Frontal cortex (tissue), 4 donors: ENCODE results near the gene GPR162. TPM values are rescaled to one million over a fixed set of nuclear protein-coding genes. Genes with fewer than 3 reads are reported as not detected.
"Not testable (repeated sequence)": the region's sequence is repeated elsewhere in the genome, so short reads cannot be mapped to it uniquely, and the experiment has no call there.

Experiments
- DNase-seq, 2 donors: peaks; one replicate each; pipeline ENCODE4 v3.0.0; 2012; ENCODE audit warnings: low spot score in 2 of 2
- FAIRE-seq: peaks from 2 replicates; lab custom pipeline; 2012; peaks lifted over from hg19 to GRCh38; lab: Jason Lieb, UNC
- total RNA-seq: library from RNA; depleted of rRNA; stranded (reverse); fragments of >200 nt; gene quantifications from one replicate; pipeline ENCODE4 v1.2.3, GENCODE V29; 2014
- donor health status: control.
- donor health status: control.
- donor health status: control.

The GPR162 gene
- total RNA-seq, 1 donor from 2014 or later = 81.1 TPM

DNA sequence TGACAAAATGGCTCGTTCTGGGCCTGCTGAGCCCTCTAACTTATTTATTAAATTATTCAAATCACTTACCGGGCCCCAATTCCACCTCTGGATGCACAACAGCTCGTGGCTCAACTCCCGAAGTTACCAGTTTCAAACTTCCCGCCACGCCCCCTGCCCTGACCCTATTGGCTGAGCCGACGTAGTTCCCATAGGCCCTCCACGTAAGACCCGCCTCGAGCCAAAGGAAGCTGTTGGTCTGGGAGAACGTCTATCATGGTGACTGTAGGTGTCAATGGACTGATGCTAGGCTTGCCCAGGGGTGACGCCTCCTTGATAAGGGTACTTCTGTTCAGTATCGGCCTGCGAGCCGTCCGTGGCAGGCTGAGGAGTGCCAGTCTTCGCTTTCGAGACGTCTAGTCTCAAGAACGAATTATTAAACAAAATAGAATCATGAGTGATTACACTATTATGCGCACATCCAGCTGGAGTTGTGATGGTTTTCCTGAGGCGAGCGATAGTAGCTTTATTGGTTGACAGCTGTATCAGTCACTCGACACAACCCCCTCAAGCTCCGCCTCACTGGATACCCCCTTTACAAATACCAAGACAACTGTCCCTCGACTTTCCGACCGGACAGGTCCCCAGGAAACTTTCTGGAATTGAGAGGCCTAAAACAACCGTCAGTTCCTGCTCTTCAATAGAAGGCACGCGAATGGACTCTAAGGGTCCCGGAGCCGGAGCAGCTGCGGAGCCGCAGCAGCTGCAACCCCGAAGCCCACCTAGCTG lies 29.7 kb downstream of the GPR162 start, which contains the start of gene CDCA3:
CDCA3 (minus strand) TSS at position 134 of the 768 bp plus-strand sequence. CDS start 334 bp downstream, outside the sequence.
- no peak for FAIRE-seq

DNA sequence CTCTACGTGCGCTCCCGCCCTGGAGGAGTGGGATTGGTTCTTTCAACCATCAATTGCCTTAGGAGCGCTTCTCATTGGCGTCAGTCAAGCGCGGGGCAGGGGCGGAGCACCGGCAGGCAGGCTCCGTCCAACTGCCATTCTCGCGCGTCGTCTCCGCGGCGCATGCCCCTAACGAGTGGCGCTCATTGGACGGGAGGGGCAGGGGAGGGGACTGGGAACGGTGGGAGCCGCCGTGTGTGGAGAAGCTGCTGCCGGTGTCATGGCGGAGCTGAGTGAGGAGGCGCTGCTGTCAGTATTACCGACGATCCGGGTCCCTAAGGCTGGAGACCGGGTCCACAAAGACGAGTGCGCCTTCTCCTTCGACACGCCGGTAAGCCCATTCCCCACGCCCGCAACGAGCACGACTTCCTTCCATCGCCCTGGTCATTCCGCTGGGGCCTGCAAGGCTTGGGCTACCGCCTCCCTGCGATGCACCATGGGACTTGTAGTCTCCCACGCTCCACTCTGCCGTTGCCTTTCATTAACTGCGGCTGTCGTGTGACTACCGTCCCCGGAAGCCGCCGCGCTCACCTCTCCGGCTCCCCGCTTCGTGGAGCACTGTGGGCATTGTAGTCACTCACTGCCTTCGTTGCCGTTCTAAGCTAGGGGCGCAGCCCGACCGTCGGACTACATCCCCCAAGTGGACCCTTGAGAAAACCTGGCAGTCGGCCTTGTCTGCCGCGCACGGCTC lies 30.5 kb downstream of the GPR162 start, which contains the start of gene USP5:
USP5 (plus strand) TSS at position 230 of the 730 bp plus-strand sequence; CDS start at position 260, 30 bp downstream.
- DNase-seq (peak; percentile 90 to 92), FAIRE-seq (peak; percentile 79)

More for the DNA sequence above, 29.7 kb downstream of the GPR162 start, which contains the start of gene CDCA3:
- DNase-seq = peak; percentile 95 to 100

DNA sequence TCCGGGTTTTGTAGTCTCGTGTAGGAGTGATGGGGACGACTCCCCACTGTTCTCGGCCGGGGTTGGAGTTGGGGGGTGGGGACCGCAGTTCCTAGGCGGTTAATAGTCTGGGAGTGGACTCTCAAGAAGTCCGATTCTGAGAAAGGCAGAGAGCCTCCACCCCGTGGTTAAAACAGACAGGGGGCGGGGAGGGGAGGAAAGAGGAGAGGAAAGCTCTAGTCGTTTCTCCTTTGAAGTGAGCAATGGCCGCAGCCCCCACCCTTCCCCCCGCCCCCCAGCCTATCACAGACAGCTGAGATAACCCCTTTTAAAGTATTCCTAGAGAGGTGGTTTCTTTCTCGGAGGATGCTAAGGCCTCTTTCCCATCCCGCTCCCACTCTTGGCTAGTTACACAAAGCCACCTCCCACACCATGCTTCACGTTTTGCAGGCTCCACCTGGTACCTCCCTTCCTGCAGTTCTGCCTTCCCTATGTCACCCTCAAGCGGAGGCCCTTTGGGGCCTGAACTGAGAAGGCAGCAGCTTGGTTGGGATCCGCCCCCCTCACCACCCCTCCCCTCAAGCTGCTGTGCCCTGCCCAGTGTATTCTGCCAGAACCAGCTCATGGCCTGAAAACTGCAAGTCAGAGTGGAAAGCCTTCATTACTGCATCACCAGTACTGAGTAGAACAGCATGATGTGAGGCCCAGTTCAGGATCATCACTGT lies 31.2 kb downstream of the GPR162 start:
- DNase-seq (peak in 1 of 2 donors; percentile 60), FAIRE-seq (no peak)

DNA sequence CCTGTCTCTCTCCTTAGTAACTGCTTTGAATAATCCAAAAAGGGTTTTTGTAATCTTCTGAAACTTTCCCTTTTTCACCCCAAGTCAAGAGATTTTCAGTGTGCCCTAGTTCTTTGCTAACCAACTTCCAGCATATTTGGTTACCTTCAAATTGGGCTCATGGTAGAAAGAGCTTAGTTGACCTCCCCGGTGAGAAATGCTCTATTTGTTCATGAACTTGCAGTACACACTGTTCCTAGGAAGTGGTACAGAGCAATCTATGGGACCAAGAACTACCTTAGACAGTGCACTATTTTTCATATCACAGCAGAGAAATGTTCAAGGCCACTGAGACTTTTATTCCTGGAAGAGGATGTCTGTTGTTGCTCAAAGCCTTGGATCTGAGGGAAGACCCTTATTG lies 32.0 kb downstream of the GPR162 start:
- DNase-seq (no peak), FAIRE-seq (no peak)

DNA sequence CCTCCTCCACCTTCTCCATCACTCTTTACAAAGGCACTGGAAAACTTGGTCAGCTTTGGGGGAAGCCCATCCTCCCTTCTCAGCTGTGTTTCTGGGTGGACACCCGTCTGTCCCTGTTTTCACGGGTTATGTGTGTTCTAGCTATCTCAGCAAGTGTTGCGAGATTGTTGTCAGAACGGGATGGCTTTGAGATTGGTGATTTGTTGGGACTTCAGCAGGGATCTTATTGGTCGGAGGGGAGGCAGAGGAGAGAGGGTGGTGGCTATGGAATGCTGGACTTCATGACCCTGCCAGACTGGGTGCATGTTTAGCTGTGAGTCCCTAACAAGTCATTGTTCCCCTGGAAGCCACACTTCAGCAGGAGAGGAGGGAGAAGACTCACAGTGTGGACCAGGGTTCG lies 32.4 kb downstream of the GPR162 start:
- no peak for FAIRE-seq

DNA sequence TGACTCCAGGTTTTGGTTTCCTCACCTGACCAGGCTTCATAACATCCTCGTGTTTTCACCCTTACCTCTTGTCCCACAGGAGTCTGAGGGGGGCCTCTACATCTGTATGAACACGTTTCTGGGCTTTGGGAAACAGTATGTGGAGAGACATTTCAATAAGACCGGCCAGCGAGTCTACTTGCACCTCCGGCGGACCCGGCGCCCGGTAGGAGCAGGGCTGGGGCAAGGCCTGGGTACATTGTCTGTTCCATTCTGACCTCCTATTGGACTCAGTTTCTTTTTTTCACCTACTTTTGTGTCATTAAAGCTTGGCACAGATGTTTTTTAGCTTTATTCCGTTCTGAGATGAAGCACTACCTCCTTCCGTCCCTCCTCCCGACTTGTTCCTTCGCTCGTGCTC lies 33.7 kb downstream of the GPR162 start:
- DNase-seq (no peak), FAIRE-seq (no peak)

More for the DNA sequence above, 32.4 kb downstream of the GPR162 start:
- no peak for DNase-seq

DNA sequence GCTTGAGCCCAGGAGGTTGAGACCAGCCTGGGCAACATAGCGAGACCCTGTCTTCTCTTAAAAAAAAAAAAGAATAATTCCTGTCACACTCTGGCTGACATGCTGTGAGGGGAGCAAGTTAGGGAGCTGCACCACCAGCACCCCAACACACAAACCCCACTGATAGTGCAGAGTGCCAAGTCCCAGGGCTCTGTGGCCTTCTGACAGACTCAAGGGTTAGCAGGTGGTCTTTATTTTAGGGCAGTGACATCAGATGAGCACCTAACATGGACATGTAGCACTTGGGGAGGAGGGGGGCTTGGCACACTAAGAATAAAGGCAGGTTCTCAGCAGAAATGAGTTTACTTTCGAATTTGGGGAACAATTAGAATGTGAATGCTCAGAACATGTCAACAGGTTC lies 37.2 kb downstream of the GPR162 start:
- FAIRE-seq (no peak), DNase-seq (no peak)

DNA sequence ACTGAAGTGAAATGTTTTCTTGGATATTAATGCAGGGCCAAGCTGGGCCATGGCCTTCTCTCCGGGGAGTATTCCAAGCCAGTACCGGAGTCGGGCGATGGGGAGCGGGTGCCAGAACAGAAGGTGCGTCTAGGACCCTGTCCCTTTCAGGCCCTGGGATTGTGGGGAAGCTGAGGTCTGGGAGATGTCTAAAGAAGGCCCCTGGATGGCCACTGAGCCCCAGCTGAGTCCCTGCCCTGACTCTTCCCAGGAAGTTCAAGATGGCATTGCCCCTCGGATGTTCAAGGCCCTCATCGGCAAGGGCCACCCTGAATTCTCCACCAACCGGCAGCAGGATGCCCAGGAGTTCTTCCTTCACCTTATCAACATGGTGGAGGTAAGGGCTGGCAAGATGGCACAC lies 38.5 kb downstream of the GPR162 start:
- FAIRE-seq = no peak
- no peak for DNase-seq

DNA sequence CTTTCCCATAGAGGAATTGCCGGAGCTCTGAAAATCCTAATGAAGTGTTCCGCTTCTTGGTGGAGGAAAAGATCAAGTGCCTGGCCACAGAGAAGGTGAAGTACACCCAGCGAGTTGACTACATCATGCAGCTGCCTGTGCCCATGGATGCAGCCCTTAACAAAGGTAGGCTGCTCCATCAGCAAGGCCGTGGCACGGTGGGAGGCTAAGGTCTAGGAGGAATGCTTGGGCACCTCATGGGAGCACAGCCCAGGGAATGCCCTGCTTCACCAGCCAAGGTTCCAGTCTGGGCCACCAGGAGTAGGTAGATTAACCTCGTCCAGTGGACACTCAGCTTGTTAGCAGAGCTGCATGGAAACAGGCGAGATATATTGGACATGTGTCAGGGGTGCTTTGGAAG lies 39.3 kb downstream of the GPR162 start:
- FAIRE-seq = no peak
- DNase-seq = no peak

DNA sequence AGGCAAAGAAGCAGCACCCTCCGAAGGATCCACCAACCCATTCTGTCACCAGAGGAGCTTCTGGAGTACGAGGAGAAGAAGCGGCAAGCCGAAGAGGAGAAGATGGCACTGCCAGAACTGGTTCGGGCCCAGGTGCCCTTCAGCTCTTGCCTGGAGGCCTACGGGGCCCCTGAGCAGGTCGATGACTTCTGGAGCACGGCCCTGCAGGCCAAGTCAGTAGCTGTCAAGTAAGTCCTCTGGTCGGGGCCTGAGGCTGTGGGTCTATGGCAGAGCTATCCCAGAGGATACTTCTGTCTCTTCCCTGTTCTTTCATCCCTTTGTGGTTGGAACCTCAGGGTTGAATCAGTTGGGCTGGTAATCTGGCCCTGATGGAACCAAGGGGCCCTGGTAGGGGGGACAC lies 39.8 kb downstream of the GPR162 start:
- DNase-seq = no peak
- no peak for FAIRE-seq

DNA sequence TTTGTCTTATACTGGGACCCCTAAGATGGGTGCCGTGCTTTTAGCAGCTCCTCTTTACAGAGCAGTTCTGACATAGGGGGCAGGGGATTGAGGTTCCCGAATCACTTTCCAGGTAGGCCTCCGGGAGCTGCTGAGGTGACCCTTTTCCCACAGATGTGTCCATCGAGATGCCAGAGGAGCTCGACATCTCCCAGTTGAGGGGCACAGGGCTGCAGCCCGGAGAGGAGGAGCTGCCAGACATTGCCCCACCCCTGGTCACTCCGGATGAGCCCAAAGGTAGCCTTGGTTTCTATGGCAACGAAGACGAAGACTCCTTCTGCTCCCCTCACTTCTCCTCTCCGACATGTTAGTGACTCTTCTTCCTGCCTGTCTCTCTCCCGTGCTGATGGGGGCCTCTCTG lies 41.4 kb downstream of the GPR162 start:
- no peak for FAIRE-seq

DNA sequence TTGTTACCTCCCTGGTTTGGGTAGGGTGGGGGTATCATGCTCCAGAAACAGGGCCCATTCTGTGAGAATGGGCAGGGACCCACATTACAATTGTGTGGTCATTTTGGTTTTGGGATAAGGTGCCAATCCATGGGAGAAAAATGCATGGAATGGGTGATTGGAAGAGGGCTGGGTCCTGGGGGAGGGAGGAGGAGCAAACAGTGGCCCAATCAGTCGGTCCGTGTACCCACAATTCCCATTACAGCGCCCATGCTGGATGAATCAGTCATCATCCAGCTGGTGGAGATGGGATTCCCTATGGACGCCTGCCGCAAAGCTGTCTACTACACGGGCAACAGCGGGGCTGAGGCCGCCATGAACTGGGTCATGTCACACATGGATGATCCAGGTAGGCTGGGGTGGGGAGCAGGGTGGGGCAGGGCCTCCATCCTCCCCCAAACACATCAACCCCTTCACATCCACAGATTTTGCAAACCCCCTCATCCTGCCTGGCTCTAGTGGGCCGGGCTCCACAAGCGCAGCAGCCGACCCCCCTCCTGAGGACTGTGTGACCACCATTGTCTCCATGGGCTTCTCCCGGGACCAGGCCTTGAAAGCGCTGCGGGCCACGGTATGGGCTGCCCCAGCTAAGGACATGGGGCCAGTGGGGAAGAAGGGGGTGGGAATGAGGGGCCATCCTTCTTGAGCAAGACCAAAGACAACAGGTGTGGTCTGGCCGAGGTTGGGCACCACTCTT lies 42.1 kb downstream of the GPR162 start:
- FAIRE-seq = no peak

More for the DNA sequence above, 41.4 kb downstream of the GPR162 start:
- DNase-seq = no peak

DNA sequence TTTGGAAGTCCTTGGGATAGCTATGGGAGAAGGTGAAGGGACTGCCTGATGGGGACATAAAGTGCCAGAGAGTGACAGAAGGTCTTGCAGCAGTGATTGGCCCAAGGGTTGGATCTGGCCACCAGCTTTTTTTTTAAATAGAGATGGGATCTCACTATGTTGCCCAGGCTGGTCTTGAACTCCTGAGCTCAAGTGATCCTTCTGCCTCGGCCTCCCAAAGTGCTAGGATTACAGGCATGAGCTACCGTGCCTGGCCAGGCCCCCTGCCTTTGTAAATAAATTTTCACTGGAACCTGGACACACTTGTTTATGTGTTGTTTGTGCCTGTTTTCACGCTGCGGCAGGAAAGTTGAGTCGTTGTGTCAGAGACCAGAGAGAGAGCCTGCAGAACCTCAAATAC lies 43.7 kb downstream of the GPR162 start:
- DNase-seq = not testable (repeated sequence)

More for the DNA sequence above, 42.1 kb downstream of the GPR162 start:
- DNase-seq = no peak

DNA sequence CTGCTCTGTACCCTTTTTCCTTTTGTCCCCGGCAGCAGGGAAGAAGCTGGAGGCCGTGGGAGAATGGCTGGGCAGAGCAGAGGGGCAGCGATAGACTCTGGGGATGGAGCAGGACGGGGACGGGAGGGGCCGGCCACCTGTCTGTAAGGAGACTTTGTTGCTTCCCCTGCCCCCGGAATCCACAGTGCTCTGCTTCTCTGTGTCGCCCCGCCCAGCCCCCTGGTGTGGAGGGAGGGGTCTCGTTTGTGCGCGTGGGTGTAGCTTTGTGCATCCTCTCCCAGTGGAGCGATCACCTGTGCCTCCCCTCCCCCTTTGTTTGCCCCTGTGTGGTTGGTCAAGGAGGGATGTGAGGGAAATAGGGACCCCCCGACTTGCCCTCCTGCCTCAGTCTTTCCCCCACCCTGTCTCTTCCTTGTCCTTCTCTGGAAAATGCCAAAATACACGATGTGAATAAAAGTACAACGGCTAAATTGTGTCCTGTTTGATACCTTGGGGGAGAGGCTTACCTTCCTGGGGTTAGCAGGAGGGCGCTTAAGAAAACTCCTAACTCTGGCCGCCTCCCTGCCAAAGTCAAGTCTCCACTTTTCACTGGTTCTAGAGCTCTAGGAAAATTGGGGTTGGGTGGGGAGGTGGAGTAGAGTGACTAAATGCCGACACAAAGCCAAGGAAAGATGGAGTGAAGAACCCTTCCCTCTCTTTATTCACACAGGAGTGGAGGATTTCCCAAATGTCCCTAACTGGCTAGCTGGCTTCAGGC lies 44.7 kb downstream of the GPR162 start:
- DNase-seq (no peak), FAIRE-seq (no peak)

More for the DNA sequence above, 43.7 kb downstream of the GPR162 start:
- not testable (repeated sequence) for FAIRE-seq

DNA sequence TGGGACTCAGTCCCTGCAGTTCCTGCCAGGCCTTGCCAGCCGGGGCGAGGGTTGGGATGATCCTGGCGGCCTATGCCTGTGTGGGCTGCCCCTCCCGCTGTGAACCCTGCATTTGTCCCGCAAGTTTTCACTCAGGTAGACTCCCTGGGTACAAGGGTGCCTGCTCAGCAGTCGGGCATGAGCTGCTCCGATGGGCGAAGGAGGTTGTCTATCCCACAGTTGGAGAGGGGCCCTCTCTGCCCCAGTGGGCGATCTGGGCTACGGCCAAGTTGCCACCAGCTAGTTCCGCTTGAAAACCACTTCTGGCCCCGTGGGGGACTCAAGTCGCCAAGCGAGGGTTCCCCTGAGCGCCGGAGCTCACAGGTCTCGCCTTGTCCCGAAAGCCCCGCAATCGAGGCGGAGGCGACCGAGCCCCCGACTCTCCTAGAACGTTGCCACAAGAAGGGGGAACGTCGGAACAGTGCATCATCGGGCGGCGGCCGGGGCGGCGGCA lies 45.3 kb downstream of the GPR162 start:
- DNase-seq (peak in 1 of 2 donors; percentile 34), FAIRE-seq (no peak)

DNA sequence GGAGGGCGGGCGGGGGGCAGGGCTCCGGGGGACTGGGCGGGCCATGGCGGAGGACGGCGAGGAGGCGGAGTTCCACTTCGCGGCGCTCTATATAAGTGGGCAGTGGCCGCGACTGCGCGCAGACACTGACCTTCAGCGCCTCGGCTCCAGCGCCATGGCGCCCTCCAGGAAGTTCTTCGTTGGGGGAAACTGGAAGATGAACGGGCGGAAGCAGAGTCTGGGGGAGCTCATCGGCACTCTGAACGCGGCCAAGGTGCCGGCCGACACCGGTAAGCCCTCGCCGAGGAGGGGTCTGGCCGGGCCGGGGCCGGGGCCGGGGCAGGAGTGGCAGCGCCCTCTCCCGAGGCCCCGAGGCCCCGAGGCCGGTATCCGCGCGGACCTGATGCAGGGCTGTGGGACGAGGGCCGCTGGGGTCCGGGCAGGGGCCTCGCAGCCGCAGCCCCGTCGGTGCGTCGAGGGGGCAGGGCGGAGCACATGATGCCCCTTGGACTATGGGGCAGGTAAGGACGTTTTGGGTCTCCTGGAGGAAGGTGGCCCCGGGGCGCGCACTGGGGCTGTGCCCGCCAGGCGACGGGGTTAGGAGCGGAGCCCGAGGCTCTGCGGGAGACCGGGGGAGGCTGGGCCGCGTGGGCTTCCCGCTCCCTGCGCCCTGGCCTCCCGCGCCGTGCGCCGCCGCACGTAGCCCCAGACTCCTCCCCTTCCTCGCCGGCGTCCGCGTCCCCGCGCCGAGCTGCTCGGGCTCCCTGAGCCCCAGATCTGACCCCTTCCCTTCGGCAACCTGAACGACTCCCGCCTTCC lies 46.0 kb downstream of the GPR162 start, which contains the start of gene TPI1:
TPI1 (plus strand) TSS at position 119 of the 798 bp plus-strand sequence; CDS start at position 155, 36 bp downstream.
- FAIRE-seq = no peak
- peak; percentile 96 to 99 for DNase-seq

DNA sequence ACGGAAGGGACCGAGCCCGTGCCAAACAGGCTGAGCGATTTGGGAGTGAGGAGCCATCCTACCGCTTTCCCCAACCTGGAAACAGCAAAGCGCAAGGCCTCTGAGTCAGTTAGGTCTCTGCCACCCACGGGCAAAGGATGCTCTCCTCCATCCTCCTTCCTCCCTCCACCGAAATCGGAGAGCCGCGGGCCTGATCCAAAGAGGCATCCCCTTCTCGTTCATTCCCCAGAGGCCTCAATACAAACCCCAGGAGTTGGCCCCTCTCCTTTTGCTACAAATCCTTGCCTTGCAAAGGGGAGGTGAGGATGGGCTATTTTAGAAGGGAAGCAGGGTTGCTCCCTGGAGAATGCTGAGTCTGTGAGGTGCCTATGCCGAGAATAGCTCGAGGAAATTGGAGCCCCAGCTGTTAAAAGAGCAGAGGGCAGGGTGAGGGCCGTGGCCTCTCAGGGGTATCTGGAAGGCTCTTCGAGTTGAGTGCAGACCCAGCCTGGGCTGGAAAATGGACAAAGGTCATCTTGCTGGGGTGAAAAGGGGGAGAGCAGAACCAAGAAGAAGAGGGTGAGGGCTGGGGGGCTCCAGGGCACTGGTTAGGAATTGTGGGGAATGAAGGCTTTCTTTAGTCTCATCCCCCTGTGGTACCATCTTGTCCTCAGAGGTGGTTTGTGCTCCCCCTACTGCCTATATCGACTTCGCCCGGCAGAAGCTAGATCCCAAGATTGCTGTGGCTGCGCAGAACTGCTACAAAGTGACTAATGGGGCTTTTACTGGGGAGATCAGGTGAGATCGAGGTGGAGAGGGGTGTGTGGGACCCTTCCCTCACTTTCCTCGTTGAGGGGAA lies 46.8 kb downstream of the GPR162 start:
- no peak for FAIRE-seq
- no peak for DNase-seq
